HL-60 (cell line): Measurements from ENCODE around the gene CFAP97D2.

Experiments
- DNase-seq, 2 experiments: peaks; one replicate each; pipeline ENCODE4 v3.0.0-alpha.2; 2010 to 2020; ENCODE audit warnings: low read depth in 1 of 2, low spot score in 1 of 2
- H3K27ac ChIP-seq: fragments of 250-450 bp; sonication (Bioruptor Pico); replicated peaks from 2 replicates; pipeline ENCODE4 v1.5.1; 2020; ENCODE audit warnings: mild to moderate bottlenecking, moderate library complexity
- H3K27me3 ChIP-seq: fragments of 250-450 bp; sonication (Bioruptor Pico); 2 replicates; pipeline ENCODE4 v1.5.1; 2021; ENCODE audit warnings: mild to moderate bottlenecking, moderate library complexity; ENCODE audit not compliant: insufficient read depth, poor library complexity, severe bottlenecking
- H3K4me3 ChIP-seq: replicated peaks from 2 replicates; pipeline ENCODE4 v1.5.1; 2011; ENCODE audit warnings: mild to moderate bottlenecking, control low read depth, low read length; ENCODE audit not compliant: insufficient read depth
- GABPA ChIP-seq: IDR thresholded peaks from 2 replicates; pipeline ENCODE4 v1.6.1; 2012; ENCODE audit warnings: low read depth
- POLR2AphosphoS5 ChIP-seq: IDR thresholded peaks from 2 replicates; pipeline ENCODE4 v1.6.1; 2012; ENCODE audit warnings: low read depth
- SPI1 ChIP-seq: IDR thresholded peaks from 2 replicates; pipeline ENCODE4 v1.6.1; 2012; ENCODE audit warnings: low read depth, mild to moderate bottlenecking, borderline replicate concordance
- TF ChIP-seq, protein P1 (sequence below): IDR thresholded peaks from 2 replicates; pipeline ENCODE4 v1.6.1; 2012; ENCODE audit warnings: low read depth; ENCODE audit not compliant: insufficient replicate concordance
- TF ChIP-seq, protein P2 (sequence below): IDR thresholded peaks from one replicate; pipeline ENCODE4 v1.5.1; 2011; ENCODE audit warnings: low read length, control low read depth, inconsistent platforms; ENCODE audit not compliant: insufficient read depth

Gene CFAP97D2

DNA sequence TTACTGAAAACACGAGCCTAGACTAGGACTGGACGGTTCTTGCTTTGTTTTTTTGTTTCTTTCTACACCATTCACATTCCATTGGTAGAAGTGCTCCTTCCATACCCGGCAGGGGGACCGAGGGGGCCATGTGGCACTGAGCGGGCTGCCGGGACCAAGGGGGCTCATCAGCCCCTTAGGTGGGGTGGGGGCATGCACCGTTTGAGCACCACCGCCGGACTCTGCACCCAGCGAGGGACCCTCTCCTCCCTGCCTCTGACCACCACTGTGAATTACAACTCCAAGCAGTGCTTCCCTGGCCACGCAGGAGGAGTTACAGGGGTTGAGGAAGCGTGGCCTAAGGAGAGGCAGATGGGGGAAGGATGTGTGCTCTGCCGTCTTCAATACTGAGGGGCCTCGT, 15.0 kb upstream of the CFAP97D2 start:
- no peak overlapping the region for H3K4me3 ChIP-seq
- H3K27ac ChIP-seq: no peak overlapping the region
- DNase-seq: no peak
- no peaks in the 10 kb centered on the region for H3K27me3 ChIP-seq
- TF ChIP-seq SPI1: no peak
- TF ChIP-seq, protein P1, sequence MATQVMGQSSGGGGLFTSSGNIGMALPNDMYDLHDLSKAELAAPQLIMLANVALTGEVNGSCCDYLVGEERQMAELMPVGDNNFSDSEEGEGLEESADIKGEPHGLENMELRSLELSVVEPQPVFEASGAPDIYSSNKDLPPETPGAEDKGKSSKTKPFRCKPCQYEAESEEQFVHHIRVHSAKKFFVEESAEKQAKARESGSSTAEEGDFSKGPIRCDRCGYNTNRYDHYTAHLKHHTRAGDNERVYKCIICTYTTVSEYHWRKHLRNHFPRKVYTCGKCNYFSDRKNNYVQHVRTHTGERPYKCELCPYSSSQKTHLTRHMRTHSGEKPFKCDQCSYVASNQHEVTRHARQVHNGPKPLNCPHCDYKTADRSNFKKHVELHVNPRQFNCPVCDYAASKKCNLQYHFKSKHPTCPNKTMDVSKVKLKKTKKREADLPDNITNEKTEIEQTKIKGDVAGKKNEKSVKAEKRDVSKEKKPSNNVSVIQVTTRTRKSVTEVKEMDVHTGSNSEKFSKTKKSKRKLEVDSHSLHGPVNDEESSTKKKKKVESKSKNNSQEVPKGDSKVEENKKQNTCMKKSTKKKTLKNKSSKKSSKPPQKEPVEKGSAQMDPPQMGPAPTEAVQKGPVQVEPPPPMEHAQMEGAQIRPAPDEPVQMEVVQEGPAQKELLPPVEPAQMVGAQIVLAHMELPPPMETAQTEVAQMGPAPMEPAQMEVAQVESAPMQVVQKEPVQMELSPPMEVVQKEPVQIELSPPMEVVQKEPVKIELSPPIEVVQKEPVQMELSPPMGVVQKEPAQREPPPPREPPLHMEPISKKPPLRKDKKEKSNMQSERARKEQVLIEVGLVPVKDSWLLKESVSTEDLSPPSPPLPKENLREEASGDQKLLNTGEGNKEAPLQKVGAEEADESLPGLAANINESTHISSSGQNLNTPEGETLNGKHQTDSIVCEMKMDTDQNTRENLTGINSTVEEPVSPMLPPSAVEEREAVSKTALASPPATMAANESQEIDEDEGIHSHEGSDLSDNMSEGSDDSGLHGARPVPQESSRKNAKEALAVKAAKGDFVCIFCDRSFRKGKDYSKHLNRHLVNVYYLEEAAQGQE: no peak

DNA sequence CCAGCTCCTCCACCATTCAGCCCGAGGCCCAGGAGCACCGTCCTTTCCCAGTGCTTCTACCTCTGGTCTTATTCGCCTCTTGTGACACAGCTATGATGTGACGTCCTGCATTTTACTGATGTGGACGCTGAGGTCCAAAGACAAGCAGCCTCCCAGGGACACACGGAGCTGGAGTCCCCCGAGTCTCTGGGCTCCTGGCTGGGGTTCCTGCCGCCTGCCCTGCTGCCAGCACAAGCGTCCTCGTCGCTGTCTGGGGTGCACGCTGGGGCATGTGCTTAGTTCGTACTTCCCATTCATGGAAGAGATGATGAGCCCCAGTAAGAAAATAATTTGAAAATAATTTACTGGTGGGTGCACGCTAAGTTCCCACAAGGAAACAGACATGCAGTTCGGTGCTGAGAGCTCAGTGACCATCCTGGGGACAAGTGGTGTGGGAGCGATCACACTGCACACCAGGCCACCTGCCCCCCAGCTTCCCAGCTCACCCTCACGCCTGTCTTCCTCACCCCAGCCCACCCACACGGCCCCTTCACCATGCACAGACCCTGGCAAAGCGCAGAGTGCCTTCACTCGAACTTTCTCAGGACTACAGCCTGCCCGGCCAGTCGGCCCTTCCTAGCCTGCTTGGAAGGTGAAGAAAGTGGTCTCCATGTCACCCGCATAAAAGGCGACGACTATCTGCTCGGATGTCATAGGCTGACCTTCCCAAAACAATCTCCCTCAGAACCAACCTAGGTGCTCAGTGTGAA, 14.2 kb upstream of the CFAP97D2 start:
- H3K27me3 ChIP-seq: no peaks in the 10 kb centered on the region
- no peak overlapping the region for H3K27ac ChIP-seq
- no peak overlapping the region for H3K4me3 ChIP-seq
- no peak for DNase-seq
- TF ChIP-seq SPI1 (no peak), GABPA (no peak), POLR2AphosphoS5 (no peak)
- TF ChIP-seq, protein P2, sequence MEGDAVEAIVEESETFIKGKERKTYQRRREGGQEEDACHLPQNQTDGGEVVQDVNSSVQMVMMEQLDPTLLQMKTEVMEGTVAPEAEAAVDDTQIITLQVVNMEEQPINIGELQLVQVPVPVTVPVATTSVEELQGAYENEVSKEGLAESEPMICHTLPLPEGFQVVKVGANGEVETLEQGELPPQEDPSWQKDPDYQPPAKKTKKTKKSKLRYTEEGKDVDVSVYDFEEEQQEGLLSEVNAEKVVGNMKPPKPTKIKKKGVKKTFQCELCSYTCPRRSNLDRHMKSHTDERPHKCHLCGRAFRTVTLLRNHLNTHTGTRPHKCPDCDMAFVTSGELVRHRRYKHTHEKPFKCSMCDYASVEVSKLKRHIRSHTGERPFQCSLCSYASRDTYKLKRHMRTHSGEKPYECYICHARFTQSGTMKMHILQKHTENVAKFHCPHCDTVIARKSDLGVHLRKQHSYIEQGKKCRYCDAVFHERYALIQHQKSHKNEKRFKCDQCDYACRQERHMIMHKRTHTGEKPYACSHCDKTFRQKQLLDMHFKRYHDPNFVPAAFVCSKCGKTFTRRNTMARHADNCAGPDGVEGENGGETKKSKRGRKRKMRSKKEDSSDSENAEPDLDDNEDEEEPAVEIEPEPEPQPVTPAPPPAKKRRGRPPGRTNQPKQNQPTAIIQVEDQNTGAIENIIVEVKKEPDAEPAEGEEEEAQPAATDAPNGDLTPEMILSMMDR: no peak
- TF ChIP-seq, protein P1: no peak

DNA sequence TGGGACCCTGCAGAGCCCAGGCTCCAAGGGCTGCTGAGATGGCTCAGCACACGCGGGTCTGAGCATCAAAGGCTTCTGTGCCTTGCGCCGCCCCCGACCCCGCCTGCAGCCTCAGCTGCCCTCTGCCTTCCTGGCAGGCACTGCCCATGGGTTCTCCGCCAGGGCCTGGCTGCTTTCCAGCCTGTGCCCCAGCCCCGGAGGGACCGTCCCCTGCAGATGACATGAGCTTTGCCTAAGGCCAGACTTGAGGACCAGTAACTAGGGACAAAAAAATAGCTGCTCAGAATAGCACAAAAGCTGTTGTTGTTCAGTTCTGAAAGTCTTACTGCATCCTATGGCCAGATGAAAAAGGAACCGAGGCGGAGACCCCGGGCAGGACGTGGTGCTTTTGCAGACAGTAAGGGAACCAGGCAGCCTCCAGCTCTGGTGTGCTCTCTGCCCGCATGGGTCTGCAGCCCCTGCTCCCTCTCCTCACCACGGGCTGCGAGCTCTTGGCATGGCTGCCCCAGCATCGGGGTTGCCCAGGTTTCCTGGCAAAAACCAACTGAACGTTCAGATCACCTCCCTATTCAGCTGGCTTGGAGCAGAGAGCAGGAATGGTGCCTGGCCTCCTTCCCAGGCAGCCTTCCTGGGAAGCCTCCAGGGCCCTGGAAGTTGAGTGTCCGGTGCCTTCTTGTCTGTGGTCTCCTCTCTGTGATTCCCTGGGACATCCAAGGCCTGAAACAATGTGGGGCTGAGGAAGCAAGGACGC, 12.5 kb upstream of the CFAP97D2 start:
- no peak overlapping the region for H3K4me3 ChIP-seq
- no peak overlapping the region for H3K27ac ChIP-seq
- no peaks in the 10 kb centered on the region for H3K27me3 ChIP-seq
- no peak for DNase-seq
- TF ChIP-seq SPI1 (no peak), GABPA (no peak), POLR2AphosphoS5 (no peak)
- TF ChIP-seq, protein P1: no peak
- TF ChIP-seq, protein P2: no peak
